Sciatic nerve (tissue), 2 donors: ENCODE measurements around the gene SNAP23. TPM values are rescaled to one million over a fixed set of nuclear protein-coding genes. Genes with fewer than 3 reads are reported as not detected.

Experiments
- ATAC-seq: fragments of 200-7000 bp; cut with Tn5 transposase; one replicate; pipeline ENCODE4 v1.9.1; 2020; ENCODE audit warnings: mild to moderate bottlenecking, moderate library complexity
- DNase-seq: peaks from one replicate; pipeline ENCODE4 v3.0.0-alpha.2; 2020; ENCODE audit warnings: low spot score
- intact Hi-C: fragments of 100-400 bp; cut with DNase I; formaldehyde crosslinking; loops from one replicate; pipeline ENCODE4 v1.14.2; 2022
- total RNA-seq: library from RNA; stranded (reverse); fragmentation: NEBNext Ultra II Directional; extraction: Animal tissue kit (Norgen Biotek cat#: 25700); gene quantifications from one replicate; pipeline ENCODE4 v1.2.1, GENCODE V29; 2021
- donor health status: DM: no; HTN: no; CAD: no.
- donor health status: DM: no; HTN: no; CAD: no.

The SNAP23 gene
- total RNA-seq, 1 donor from 2014 or later = 75.7 TPM

GRCh38 chr15:42491539-42492225 is 3.8 kb upstream of the SNAP23 start:
- DNase-seq (no peak), ATAC-seq (no peak)
- intact Hi-C loops = no loop called here

- no peak for DNase-seq
- no peak for ATAC-seq
- intact Hi-C loops = no loop called here
Measured at GRCh38 chr15:42493679-42494078, 1.8 kb upstream of the SNAP23 start.

GRCh38 chr15:42494998-42495360 is 455 bp upstream of the SNAP23 start:
- intact Hi-C loops = no loop called here
- peak; percentile 69 for DNase-seq
- ATAC-seq = peak; percentile 66

- ATAC-seq = no peak
- intact Hi-C loops = no loop called here
- no peak for DNase-seq
Measured at GRCh38 chr15:42498212-42499068, 3.0 kb downstream of the SNAP23 start.

- intact Hi-C loops = no loop called here
- no peak for DNase-seq
- ATAC-seq = no peak
Measured at GRCh38 chr15:42499858-42500609, 4.6 kb downstream of the SNAP23 start.

- ATAC-seq = no peak
- intact Hi-C loops = no loop called here
Measured at GRCh38 chr15:42502477-42502876, 7.0 kb downstream of the SNAP23 start.

GRCh38 chr15:42503825-42504224 is 8.4 kb downstream of the SNAP23 start:
- intact Hi-C loops = no loop called here
- DNase-seq = no peak

More at GRCh38 chr15:42502477-42502876, 7.0 kb downstream of the SNAP23 start:
- no peak for DNase-seq

GRCh38 chr15:42504631-42505030 is 9.2 kb downstream of the SNAP23 start:
- no peak for DNase-seq
- no peak for ATAC-seq
- intact Hi-C loops = no loop called here

More at GRCh38 chr15:42503825-42504224, 8.4 kb downstream of the SNAP23 start:
- no peak for ATAC-seq

GRCh38 chr15:42507514-42507913 is 12.1 kb downstream of the SNAP23 start:
- intact Hi-C loops = no loop called here
- ATAC-seq (no peak), DNase-seq (no peak)

GRCh38 chr15:42508263-42508690 is 12.8 kb downstream of the SNAP23 start:
- intact Hi-C loops = no loop called here
- no peak for DNase-seq

GRCh38 chr15:42510258-42511006 is 15.0 kb downstream of the SNAP23 start:
- ATAC-seq (no peak), DNase-seq (no peak)
- intact Hi-C loops = no loop called here

More at GRCh38 chr15:42508263-42508690, 12.8 kb downstream of the SNAP23 start:
- peak; percentile 53 for ATAC-seq

GRCh38 chr15:42511007-42511391 is 15.6 kb downstream of the SNAP23 start:
- intact Hi-C loops = no loop called here
- ATAC-seq (no peak), DNase-seq (no peak)

- intact Hi-C loops = no loop called here
- ATAC-seq (no peak), DNase-seq (no peak)
Measured at GRCh38 chr15:42523331-42523730, 27.9 kb downstream of the SNAP23 start.

- DNase-seq (no peak), ATAC-seq (no peak)
- intact Hi-C loops = no loop called here
Measured at GRCh38 chr15:42528970-42529369, 33.5 kb downstream of the SNAP23 start.

GRCh38 chr15:42533246-42533645 is 37.8 kb downstream of the SNAP23 start:
- DNase-seq = no peak
- ATAC-seq = no peak
- intact Hi-C loops = no loop called here

GRCh38 chr15:42544853-42545629 is 49.6 kb downstream of the SNAP23 start:
- intact Hi-C loops = no loop called here
- DNase-seq = no peak
- no peak for ATAC-seq

- DNase-seq (no peak), ATAC-seq (peak; percentile 23)
- intact Hi-C loops = no loop called here
Measured at GRCh38 chr15:42547918-42548248, 52.4 kb downstream of the SNAP23 start.

GRCh38 chr15:42548249-42549031 is 53.0 kb downstream of the SNAP23 start, which contains the start of the genes HAUS2 and LRRC57:
Gene HAUS2 (plus strand): TSS chr15:42548838. CDS start chr15:42548873, 35 bp downstream.
Gene LRRC57 (minus strand): TSS chr15:42548793. CDS start chr15:42548434, 359 bp downstream.
- peak; percentile 96 for ATAC-seq
- intact Hi-C loops = no loop called here
- peak; percentile 93 for DNase-seq
